H1 (cell line): ENCODE measurements around the gene FOSL1. TPM values are rescaled to one million over a fixed set of nuclear protein-coding genes. Genes with fewer than 3 reads are reported as not detected.

Experiments used
- CTCF ChIA-PET: fragments of 300-600 bp; sonication (Branson Sonifier 250); formaldehyde crosslinking; loops from one replicate; lab custom pipeline; 2021; ENCODE audit not compliant: partially characterized antibody; lab: Charles Lee
- POLR2A ChIA-PET: fragments of 300-600 bp; sonication (Branson Sonifier 250); formaldehyde crosslinking; loops from one replicate; lab custom pipeline; 2021; ENCODE audit warnings: inconsistent platforms; ENCODE audit not compliant: partially characterized antibody; lab: Charles Lee
- DNase-seq, 2 experiments: peaks; one replicate each; pipeline versions ENCODE4 v3.0.0 to v3.0.0-alpha.2; 2010 to 2022; ENCODE audit warnings: low spot score in 2 of 2, low read depth in 1 of 2, mixed read lengths in 1 of 2
- FAIRE-seq: peaks from 2 replicates; lab custom pipeline; 2011; peaks lifted over from hg19 to GRCh38; lab: Jason Lieb, UNC
- H2AFZ ChIP-seq: 2 replicates; pipeline ENCODE4 v1.8.1; 2012; ENCODE audit warnings: low read length, inconsistent platforms
- H2AK5ac ChIP-seq: 2 replicates; pipeline ENCODE4 v1.6.1; 2013; ENCODE audit warnings: low read depth, low read length
- H2BK120ac ChIP-seq: replicated peaks from 2 replicates; pipeline ENCODE3; 2013; ENCODE audit warnings: low read depth, low read length, inconsistent platforms
- H2BK12ac ChIP-seq: 2 replicates; pipeline ENCODE4 v1.6.1; 2013; ENCODE audit warnings: low read depth, low read length
- H2BK15ac ChIP-seq: 2 replicates; pipeline ENCODE4 v1.6.1; 2013; ENCODE audit warnings: low read length
- H2BK20ac ChIP-seq: 2 replicates; pipeline ENCODE4 v1.6.1; 2013; ENCODE audit warnings: low read length
- H2BK5ac ChIP-seq: 2 replicates; pipeline ENCODE4 v1.6.1; 2013; ENCODE audit warnings: low read depth, low read length
- H3K14ac ChIP-seq: 2 replicates; pipeline ENCODE4 v1.6.1; 2013; ENCODE audit warnings: inconsistent platforms; ENCODE audit not compliant: insufficient read length
- H3K18ac ChIP-seq: 2 replicates; pipeline ENCODE4 v1.6.1; 2013; ENCODE audit warnings: low read length; ENCODE audit errors: extremely low read depth
- H3K23ac ChIP-seq: 2 replicates; pipeline ENCODE4 v1.6.1; 2013; ENCODE audit warnings: inconsistent platforms; ENCODE audit not compliant: insufficient read length
- H3K23me2 ChIP-seq: 2 replicates; pipeline ENCODE4 v1.6.1; 2013; ENCODE audit warnings: low read depth, low read length
- H3K27ac ChIP-seq: 2 replicates; pipeline ENCODE4 v1.6.1; 2011; ENCODE audit warnings: low read depth, low read length, inconsistent platforms
- H3K27me3 ChIP-seq, 4 experiments: replicated peaks in 1 of 4; 1 replicate in 1 of 4; 2 replicates in 3 of 4; pipeline versions ENCODE4 v1.6.1 to v1.8.1; 2011 to 2013; ENCODE audit warnings: low read length in 3 of 4, mild to moderate bottlenecking in 3 of 4, inconsistent platforms in 2 of 4, mixed read lengths in 2 of 4, moderate library complexity in 1 of 4; ENCODE audit not compliant: control insufficient read depth in 3 of 4, insufficient read depth in 3 of 4; ENCODE audit errors: extremely low read depth in 1 of 4
- H3K36me3 ChIP-seq, 4 experiments: 2 replicates each; pipeline versions ENCODE4 v1.6.1 to v1.8.1; 2011 to 2013; ENCODE audit warnings: mild to moderate bottlenecking in 4 of 4, low read length in 3 of 4, moderate library complexity in 2 of 4, control low read depth in 1 of 4, inconsistent platforms in 1 of 4; ENCODE audit not compliant: insufficient read depth in 4 of 4, control insufficient read depth in 2 of 4
- H3K4ac ChIP-seq: replicated peaks from 2 replicates; pipeline ENCODE3; 2013; ENCODE audit warnings: low read length, low read depth, mixed read lengths, inconsistent platforms; ENCODE audit not compliant: insufficient read length
- H3K4me1 ChIP-seq, 4 experiments: replicated peaks in 1 of 4; 1 replicate in 1 of 4; 2 replicates in 3 of 4; pipeline versions ENCODE4 v1.6.1 to v1.8.1; 2011 to 2013; ENCODE audit warnings: low read length in 3 of 4, inconsistent platforms in 2 of 4, mixed read lengths in 1 of 4; ENCODE audit not compliant: insufficient read depth in 4 of 4, control insufficient read depth in 3 of 4
- H3K4me2 ChIP-seq, 2 experiments: 2 replicates each; pipeline versions ENCODE4 v1.6.1 to v1.8.1; 2011 to 2013; ENCODE audit warnings: low read depth in 2 of 2, low read length in 2 of 2, control low read depth in 1 of 2, inconsistent platforms in 1 of 2, mild to moderate bottlenecking in 1 of 2; ENCODE audit not compliant: insufficient read depth in 1 of 2
- H3K4me3 ChIP-seq, 4 experiments: fragments of 200-600, 300-600 bp in 1 of 4; sonication (generic), shearing (Covaris generic), sonication (Bioruptor Twin) in 1 of 4; 2 replicates each; pipeline versions ENCODE4 v1.5.1 to v1.8.1; 2011 to 2016; ENCODE audit warnings: low read length in 4 of 4, low read depth in 3 of 4, control low read depth in 2 of 4, inconsistent platforms in 2 of 4, mild to moderate bottlenecking in 2 of 4, mixed read lengths in 1 of 4, moderate library complexity in 1 of 4; ENCODE audit not compliant: insufficient read depth in 2 of 4; ENCODE audit errors: extremely low read depth in 1 of 4
- H3K56ac ChIP-seq: replicated peaks from 2 replicates; pipeline ENCODE3; 2013; ENCODE audit warnings: low read depth, mild to moderate bottlenecking, mixed read lengths, low read length, inconsistent platforms; ENCODE audit not compliant: insufficient read length
- H3K79me1 ChIP-seq: 2 replicates; pipeline ENCODE4 v1.6.1; 2013; ENCODE audit warnings: low read depth, low read length, control low read depth
- H3K79me2 ChIP-seq, 2 experiments: 2 replicates each; pipeline versions ENCODE4 v1.6.1 to v1.8.1; 2012 to 2013; ENCODE audit warnings: low read length in 2 of 2, mild to moderate bottlenecking in 2 of 2, inconsistent platforms in 1 of 2; ENCODE audit not compliant: insufficient read depth in 2 of 2, control insufficient read depth in 1 of 2
- H3K9ac ChIP-seq, 4 experiments: replicated peaks in 1 of 4; 1 replicate in 1 of 4; 2 replicates in 3 of 4; pipeline versions ENCODE4 v1.6.1 to v1.8.1; 2011 to 2013; ENCODE audit warnings: low read depth in 3 of 4, low read length in 3 of 4, control low read depth in 2 of 4, mild to moderate bottlenecking in 2 of 4, moderate library complexity in 2 of 4, inconsistent platforms in 1 of 4; ENCODE audit errors: extremely low read depth in 1 of 4
- H3K9me3 ChIP-seq, 2 experiments: 2 replicates each; pipeline versions ENCODE4 v1.6.1 to v1.8.1; 2012 to 2013; ENCODE audit warnings: mild to moderate bottlenecking in 2 of 2, moderate library complexity in 2 of 2, control low read depth in 1 of 2, inconsistent platforms in 1 of 2, low read depth in 1 of 2, low read length in 1 of 2, mixed read lengths in 1 of 2; ENCODE audit not compliant: insufficient read depth in 2 of 2
- H4K20me1 ChIP-seq, 2 experiments: replicated peaks in 1 of 2; 2 replicates each; pipeline versions ENCODE3 to v1.8.1; 2011 to 2013; ENCODE audit warnings: inconsistent platforms in 2 of 2, low read length in 2 of 2, mild to moderate bottlenecking in 1 of 2; ENCODE audit not compliant: insufficient read depth in 2 of 2, control insufficient read depth in 1 of 2
- H4K5ac ChIP-seq: 2 replicates; pipeline ENCODE4 v1.6.1; 2013; ENCODE audit warnings: low read length, low read depth, mixed read lengths, inconsistent platforms; ENCODE audit not compliant: insufficient read length
- H4K8ac ChIP-seq: 2 replicates; pipeline ENCODE4 v1.8.0; 2013; ENCODE audit warnings: mild to moderate bottlenecking, moderate library complexity, low read length, inconsistent platforms; ENCODE audit not compliant: insufficient read depth; ENCODE audit errors: extremely low read depth
- H4K91ac ChIP-seq: replicated peaks from 2 replicates; pipeline ENCODE3; 2013; ENCODE audit warnings: low read length, mixed read lengths, inconsistent platforms; ENCODE audit not compliant: insufficient read length
- ATF3 ChIP-seq: IDR thresholded peaks from 2 replicates; pipeline ENCODE4 v1.6.1; 2011; ENCODE audit warnings: low read depth, mild to moderate bottlenecking, low read length; ENCODE audit not compliant: insufficient read depth
- BCL11A ChIP-seq, 2 experiments: IDR thresholded peaks; one replicate each; pipeline ENCODE4 v1.6.1; 2011; ENCODE audit warnings: low read depth in 2 of 2, low read length in 2 of 2, mild to moderate bottlenecking in 2 of 2
- CHD2 ChIP-seq: IDR thresholded peaks from 2 replicates; pipeline ENCODE4 v1.6.1; 2012; ENCODE audit warnings: low read length, improper control_type of control experiment
- PHF8 ChIP-seq: fragments of 200-600 bp; sonication (generic); conservative IDR thresholded peaks from 2 replicates; pipeline ENCODE4 v1.7.1; 2012; ENCODE audit warnings: low read depth, mild to moderate bottlenecking, inconsistent platforms, low read length, moderate library complexity
- POLR2A ChIP-seq, 2 experiments: IDR thresholded peaks; 1 replicate in 1 of 2; 2 replicates in 1 of 2; pipeline ENCODE4 v1.6.1; 2011; ENCODE audit warnings: low read depth in 2 of 2, low read length in 2 of 2, mild to moderate bottlenecking in 2 of 2; ENCODE audit errors: control extremely low read depth in 1 of 2
- POLR2AphosphoS5 ChIP-seq: IDR thresholded peaks from 2 replicates; pipeline ENCODE4 v1.6.1; 2011; ENCODE audit warnings: low read depth, low read length
- SP4 ChIP-seq: IDR thresholded peaks from 2 replicates; pipeline ENCODE4 v1.6.1; 2012; ENCODE audit warnings: low read length, inconsistent platforms
- ZNF274 ChIP-seq: IDR thresholded peaks from 2 replicates; pipeline ENCODE4 v1.7.0; 2012; ENCODE audit warnings: low read length, borderline replicate concordance; ENCODE audit errors: extremely low read depth
- WGBS, 2 experiments: shearing (Covaris generic) in 1 of 2; methylation state at CpG; one replicate each; pipeline versions ENCODE4 v1.1.6 to v1.1.7; 2013 to 2015; ENCODE audit warnings: low lambda C conversion rate in 2 of 2, mixed read lengths in 2 of 2, inconsistent platforms in 1 of 2, low coverage in 1 of 2, missing lambda C conversion rate in 1 of 2; ENCODE audit not compliant: insufficient replicate concordance in 2 of 2, insufficient coverage in 1 of 2, insufficient read length in 1 of 2; ENCODE audit errors: extremely low coverage in 1 of 2, missing lambda C conversion rate in 1 of 2; 5-methylcytosine and 5-hydroxymethylcytosine counted together
- polyA plus RNA-seq, 7 experiments: library from polyadenylated mRNA; depleted of rRNA in 3 of 7; stranded (reverse) in 5 of 7; unstranded in 2 of 7; fragments of >200 nt in 5 of 7; fragments of 200-250 nt in 2 of 7; gene quantifications; 1 replicate in 5 of 7; 2 replicates in 1 of 7; 4 replicates in 1 of 7; pipeline versions ENCODE4 v1.2.1 to v1.2.3, GENCODE V29; 2011 to 2013; ENCODE audit warnings: missing spikeins in 2 of 7, mixed read lengths in 2 of 7
- total RNA-seq: library from RNA; stranded (reverse); fragmentation: NEBNext Ultra II Directional; extraction: Animal tissue kit (Norgen Biotek cat#: 25700); gene quantifications from 2 replicates; pipeline ENCODE4 v1.2.1, GENCODE V29; 2021

Gene FOSL1
- total and polyA plus RNA-seq, 2 of the 8 experiments (the other 6 are each of a cell fraction or from before 2014, with no cell fraction given): 6.3 to 7.2 TPM

- no peak overlapping the region for H3K56ac ChIP-seq
- H4K91ac ChIP-seq: no peak overlapping the region
- H4K8ac ChIP-seq: no peak overlapping the region
- H2BK120ac ChIP-seq: no peak overlapping the region
- no peak overlapping the region for H2BK20ac ChIP-seq
- H3K18ac ChIP-seq: no peak overlapping the region
- ChIA-PET POLR2A (interaction anchor here (0.5 to 39.7 kb wide), 5 partner anchors 0 to 356 kb away, joined by 3 to 1071 read pairs (median 4); partner anchors contain the start of genes CCDC85B, CFL1, CTSW and EFEMP2), CTCF (interaction anchor here (2.2 to 8.6 kb wide), 2 partner anchors 14 to 29 kb away, joined by 8 to 71 read pairs; partner anchors contain the start of gene EFEMP2)
- peaks cover 13% of the 10 kb centered on the region for H3K23me2 ChIP-seq
- H4K5ac ChIP-seq: no peak overlapping the region
- H3K14ac ChIP-seq: no peak overlapping the region
- FAIRE-seq (no peak), DNase-seq (no peak)
- H3K23ac ChIP-seq: no peak overlapping the region
- H4K20me1 ChIP-seq: peaks cover 29 to 30% of the 10 kb centered on the region in 2 experiments
- no peak overlapping the region for H2BK12ac ChIP-seq
- H3K4me3 ChIP-seq: peak overlapping the region; percentile 86 to 96 (median 91); a peak in 7 of 8 replicates
- H3K79me1 ChIP-seq: peaks cover 20% of the 10 kb centered on the region
- peak overlapping the region; percentile 83 to 84; a peak in 3 of 4 replicates for H3K4me2 ChIP-seq
- no peak overlapping the region for H3K27ac ChIP-seq
- TF ChIP-seq BCL11A (IDR thresholded peaks at IDR 0.05; ENCODE audit: low read depth in 2 of 2, low read length in 2 of 2): no peak
- peak in 1 of 2 experiments; percentile 22; a peak in 2 of 3 replicates for TF ChIP-seq POLR2A (IDR thresholded peaks at IDR 0.05; ENCODE audit: control extremely low read depth in 1 of 2, low read depth in 2 of 2, low read length in 2 of 2)
- no peak for TF ChIP-seq SP4
- no peak for TF ChIP-seq ZNF274
- TF ChIP-seq ATF3: no peak
- TF ChIP-seq POLR2AphosphoS5: peak; percentile 61
- TF ChIP-seq PHF8: no peak
- TF ChIP-seq CHD2: no peak
- no peak overlapping the region; a peak in 1 of 7 replicates for H3K9ac ChIP-seq
- peaks cover 4 to 8% of the 10 kb centered on the region in 2 experiments; a peak in 2 of 4 replicates for H3K9me3 ChIP-seq
- no peak overlapping the region for H3K4ac ChIP-seq
- H2AK5ac ChIP-seq: no peak overlapping the region
- H2AFZ ChIP-seq: no peak overlapping the region
- peaks cover 15 to 36% of the 10 kb centered on the region in 2 experiments for H3K79me2 ChIP-seq
- H3K36me3 ChIP-seq: peaks cover 17 to 34% (median 31%) of the 10 kb centered on the region in 4 experiments
- H2BK5ac ChIP-seq: no peak overlapping the region
- H2BK15ac ChIP-seq: no peak overlapping the region
- H3K27me3 ChIP-seq: no peaks in the 10 kb centered on the region
- H3K4me1 ChIP-seq: peaks cover 0 to 9% (median under 1%) of the 10 kb centered on the region in 4 experiments; a peak in 4 of 7 replicates
- 99% methylated on average over 14 of the region's 15 CpGs; no CpG with 5 or more reads in 1 of the 2 experiments for WGBS, 2 experiments
Measured at GRCh38 chr11:65855927-65856363, 44.2 kb downstream of the FOSL1 start.
